GM12878 (cell line): ENCODE measurements around the gene TATDN3. TPM values are rescaled to one million over a fixed set of nuclear protein-coding genes. Genes with fewer than 3 reads are reported as not detected.

Experiments
- ATAC-seq: fragments of 200-7000 bp; cut with Tn5 transposase; 3 replicates; pipeline ENCODE4 v1.9.1; 2020; ENCODE audit warnings: mild to moderate bottlenecking, moderate library complexity
- BruUV-seq: library from RNA; stranded (reverse); fragments of 400-500 nt; replicated peaks from 2 replicates; lab custom pipeline; 2021; lab: Mats Ljungman, UMichigan
- CTCF ChIA-PET: fragments of 300-600 bp; sonication (Branson Sonifier 250); formaldehyde crosslinking; extraction: SDS; loops from one replicate; lab custom pipeline; 2021; ENCODE audit warnings: inconsistent platforms; lab: Yijun Ruan, JAX
- POLR2A ChIA-PET: fragments of 350-600 bp; formaldehyde crosslinking; extraction: SDS; loops from one replicate; lab custom pipeline; 2021; ENCODE audit warnings: inconsistent platforms; lab: Charles Lee
- RAD21 ChIA-PET: fragments of 300-600 bp; sonication (Branson Sonifier 250); formaldehyde crosslinking; loops from one replicate; lab custom pipeline; 2023; ENCODE audit warnings: antibody characterized with exemption; ENCODE audit not compliant: unreplicated experiment; lab: Charles Lee
- SMC1A ChIA-PET: fragments of 300-600 bp; sonication (Branson Sonifier 250); formaldehyde crosslinking; loops from one replicate; lab custom pipeline; 2023; ENCODE audit not compliant: unreplicated experiment, uncharacterized antibody; lab: Charles Lee
- DNase-seq: peaks from one replicate; pipeline ENCODE4 v3.0.0-alpha.2; 2011; ENCODE audit warnings: low read depth, low spot score
- FAIRE-seq: peaks from 3 replicates; lab custom pipeline; 2011; peaks lifted over from hg19 to GRCh38; lab: Jason Lieb, UNC
- H2AFZ ChIP-seq: 2 replicates; pipeline ENCODE4 v1.6.0; 2011; ENCODE audit warnings: low read depth, low read length, control low read depth; ENCODE audit not compliant: control insufficient read depth
- H3K27ac ChIP-seq: 2 replicates; pipeline ENCODE4 v1.5.1; 2011; ENCODE audit warnings: control low read depth; ENCODE audit not compliant: control insufficient read depth, insufficient read depth
- H3K27me3 ChIP-seq, 2 experiments: replicated peaks in 1 of 2; 2 replicates each; pipeline versions ENCODE4 v1.6.0 to v1.6.1; 2011; ENCODE audit warnings: low read length in 1 of 2; ENCODE audit not compliant: control insufficient read depth in 2 of 2, insufficient read depth in 2 of 2
- H3K36me3 ChIP-seq, 2 experiments: 2 replicates each; pipeline ENCODE4 v1.5.1; 2011; ENCODE audit warnings: low read length in 1 of 2; ENCODE audit not compliant: control insufficient read depth in 2 of 2, insufficient read depth in 2 of 2
- H3K4me1 ChIP-seq: 2 replicates; pipeline ENCODE4 v1.6.1; 2011; ENCODE audit warnings: mild to moderate bottlenecking, low read length, moderate library complexity, mixed read lengths; ENCODE audit not compliant: control insufficient read depth, insufficient read depth
- H3K4me2 ChIP-seq: 2 replicates; pipeline ENCODE4 v1.6.0; 2011; ENCODE audit warnings: control low read depth; ENCODE audit not compliant: control insufficient read depth, insufficient read depth
- H3K4me3 ChIP-seq: fragments of 200-600 bp; sonication (generic); 2 replicates; pipeline ENCODE4 v1.5.1; 2016
- H3K79me2 ChIP-seq: 2 replicates; pipeline ENCODE4 v1.6.0; 2011; ENCODE audit warnings: low read length; ENCODE audit not compliant: control insufficient read depth, insufficient read depth
- H3K9ac ChIP-seq: 2 replicates; pipeline ENCODE4 v1.8.0; 2011; ENCODE audit warnings: low read length, control low read depth, mixed read lengths; ENCODE audit not compliant: control insufficient read depth, insufficient read depth
- H3K9me3 ChIP-seq: replicated peaks from 3 replicates; pipeline ENCODE4 v1.5.1; 2011; ENCODE audit warnings: mild to moderate bottlenecking, low read length; ENCODE audit not compliant: control insufficient read depth, insufficient read depth
- H4K20me1 ChIP-seq: 2 replicates; pipeline ENCODE4 v1.6.0; 2011; ENCODE audit not compliant: control insufficient read depth, insufficient read depth
- BACH1 ChIP-seq: fragments of 450-650 bp; IDR thresholded peaks from 2 replicates; pipeline ENCODE4 v1.6.1; 2017; ENCODE audit warnings: mild to moderate bottlenecking, borderline replicate concordance
- BHLHE40 ChIP-seq, 2 experiments: fragments of 450-650 bp in 1 of 2; IDR thresholded peaks; 2 replicates each; pipeline ENCODE4 v1.6.1; 2011 to 2017; ENCODE audit warnings: low read depth in 2 of 2, borderline replicate concordance in 1 of 2, improper control_type of control experiment in 1 of 2, low read length in 1 of 2, mild to moderate bottlenecking in 1 of 2
- CHD2 ChIP-seq: IDR thresholded peaks from 2 replicates; pipeline ENCODE4 v1.6.1; 2011; ENCODE audit warnings: low read depth, low read length, improper control_type of control experiment, borderline replicate concordance
- GATAD2B ChIP-seq: fragments of 450-650 bp; conservative IDR thresholded peaks from 2 replicates; pipeline ENCODE4 v1.6.1; 2017; ENCODE audit warnings: low read depth, mild to moderate bottlenecking, moderate library complexity
- HCFC1 ChIP-seq: fragments of 150-350 bp; IDR thresholded peaks from 2 replicates; pipeline ENCODE4 v1.6.1; 2014; ENCODE audit warnings: low read length
- HDAC2 ChIP-seq: fragments of 200-600 bp; sonication (generic); IDR thresholded peaks from 2 replicates; pipeline ENCODE4 v1.6.1; 2017
- HDAC6 ChIP-seq: fragments of 200-600 bp; sonication (generic); IDR thresholded peaks from one replicate; pipeline ENCODE4 v1.8.0; 2017; ENCODE audit warnings: antibody characterized with exemption; ENCODE audit not compliant: unreplicated experiment
- IKZF1 ChIP-seq: fragments of 450-650 bp; conservative IDR thresholded peaks from 2 replicates; pipeline ENCODE4 v1.6.1; 2017; ENCODE audit warnings: antibody characterized with exemption, mild to moderate bottlenecking
- IRF4 ChIP-seq: IDR thresholded peaks from 2 replicates; pipeline ENCODE4 v1.6.1; 2011; ENCODE audit warnings: low read depth, low read length
- NR2C2 ChIP-seq: IDR thresholded peaks from 2 replicates; pipeline ENCODE4 v1.6.1; 2011; ENCODE audit warnings: borderline replicate concordance, low read depth; ENCODE audit not compliant: control insufficient read depth, insufficient read length
- POLR2AphosphoS5 ChIP-seq: IDR thresholded peaks from 2 replicates; pipeline ENCODE4 v1.6.1; 2011; ENCODE audit warnings: mild to moderate bottlenecking, low read length, inconsistent platforms
- RAD51 ChIP-seq: fragments of 450-650 bp; IDR thresholded peaks from 2 replicates; pipeline ENCODE4 v1.6.1; 2016; ENCODE audit warnings: moderate library complexity, mild to moderate bottlenecking, inconsistent platforms
- RELA ChIP-seq: fragments of 450-650 bp; IDR thresholded peaks from 2 replicates; pipeline ENCODE4 v1.8.0; 2014; ENCODE audit warnings: borderline replicate concordance; ENCODE audit not compliant: partially characterized antibody
- TCF7 ChIP-seq: IDR thresholded peaks from 2 replicates; pipeline ENCODE4 v1.6.1; 2014; ENCODE audit warnings: antibody characterized with exemption, borderline replicate concordance
- WGBS: methylation state at CpG from one replicate; pipeline ENCODE4 v1.1.6; 2016; ENCODE audit warnings: low lambda C conversion rate; ENCODE audit not compliant: insufficient replicate concordance, insufficient coverage; ENCODE audit errors: missing lambda C conversion rate; 5-methylcytosine and 5-hydroxymethylcytosine counted together
- in situ Hi-C: fragments of 300-500 bp; cut with MboI; formaldehyde crosslinking; loops from 9 replicates; pipeline ENCODE4 v1.14.3; 2018; ENCODE audit warnings: mixed read lengths
- intact Hi-C: fragments of 100-400 bp; cut with micrococcal nuclease; formaldehyde crosslinking; loops from one replicate; pipeline ENCODE4 v1.14.2; 2022; ENCODE audit not compliant: unreplicated experiment
- polyA plus RNA-seq, 11 experiments: library from polyadenylated mRNA; depleted of rRNA in 4 of 11; unstranded in 6 of 11; stranded (reverse) in 5 of 11; fragments of >200 nt; fragmentation: Nextera tagmentation in 4 of 11; fragmentation: Illumina TruSeq in 1 of 11; extraction: Ambion mirVana in 4 of 11; extraction: Trizol in 1 of 11; gene quantifications; 1 replicate in 1 of 11; 2 replicates in 10 of 11; pipeline versions ENCODE4 v1.2.1 to v1.2.3, GENCODE V29; 2011 to 2016; ENCODE audit warnings: inconsistent platforms in 2 of 11, missing spikeins in 2 of 11, low read depth in 1 of 11
- total RNA-seq, 4 experiments: library from RNA; depleted of rRNA in 3 of 4; stranded (reverse); fragments of >200 nt in 3 of 4; fragmentation: Illumina TruSeq in 1 of 4; extraction: Trizol in 1 of 4; gene quantifications; 2 replicates each; pipeline versions ENCODE4 v1.2.1 to v1.2.3, GENCODE V29; 2013 to 2021
- TF ChIP-seq, protein P1 (sequence below): IDR thresholded peaks from 2 replicates; pipeline ENCODE4 v1.6.1; 2011; ENCODE audit warnings: low read depth, low read length, improper control_type of control experiment, borderline replicate concordance
- TF ChIP-seq, protein P2 (sequence below), 3 experiments: IDR thresholded peaks in 2 of 3; conservative IDR thresholded peaks in 1 of 3; 2 replicates each; pipeline ENCODE4 v1.5.1; 2011; ENCODE audit warnings: low read depth in 3 of 3, low read length in 3 of 3, mild to moderate bottlenecking in 3 of 3, control low read depth in 2 of 3, moderate library complexity in 2 of 3, inconsistent platforms in 1 of 3, mixed read lengths in 1 of 3; ENCODE audit not compliant: control insufficient read depth in 2 of 3, insufficient read depth in 1 of 3; ENCODE audit errors: extremely low read depth in 1 of 3

The TATDN3 gene
- total and polyA plus RNA-seq, 10 of the 15 experiments (the other 5 are each of a cell fraction or from before 2014, with no cell fraction given): 15.5 to 40.0 (median 22.7) TPM

DNA sequence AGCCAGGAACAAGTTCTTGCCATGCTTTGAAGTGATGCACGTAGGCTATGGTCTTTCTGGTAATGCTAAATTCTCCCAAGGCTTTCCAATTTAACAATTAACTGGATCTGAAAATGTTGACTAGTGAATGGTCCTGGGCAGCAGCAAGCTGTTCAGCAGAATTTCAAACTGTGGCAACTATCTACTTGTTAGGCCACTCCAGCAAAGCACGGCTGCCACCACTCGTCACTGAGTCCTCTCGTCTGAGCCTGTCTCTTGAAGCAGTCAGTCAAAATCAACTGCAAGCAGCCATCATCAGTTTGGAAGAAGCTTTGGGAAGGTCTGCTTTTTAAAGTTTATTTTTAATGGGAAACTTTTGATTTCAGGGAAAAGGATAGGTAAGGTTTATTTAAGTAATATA, 72.5 kb downstream of the TATDN3 start:
- DNase-seq (no peak), ATAC-seq (no peak), FAIRE-seq (peak; percentile 44)
- H3K9ac ChIP-seq: no peak overlapping the region
- intact Hi-C loops: loop anchor here (5.0 to 10.0 kb wide), 2 partner anchors 93 to 259 kb away; partner anchors contain the start of gene ATF3
- H2AFZ ChIP-seq: no peak overlapping the region
- CTCF ChIA-PET: interaction anchor here (1.1 to 2.3 kb wide), 2 partner anchors 49 to 65 kb away, joined by 3 to 6 read pairs; no protein-coding TSS in a partner anchor
- POLR2A ChIA-PET: interaction anchor here (0.7 to 1.3 kb wide), 7 partner anchors 11 to 122 kb away, joined by 3 to 7 read pairs (median 3); no protein-coding TSS in a partner anchor
- H3K27ac ChIP-seq: no peak overlapping the region
- H3K36me3 ChIP-seq: peaks cover 0 to 4% of the 10 kb centered on the region in 2 experiments; a peak in 3 of 4 replicates
- no peak overlapping the region for H3K4me3 ChIP-seq
- in situ Hi-C loops: no loop called here
- SMC1A ChIA-PET: interaction anchor here (0.8 to 6.0 kb wide), 16 partner anchors 8 to 197 kb away, joined by 3 to 35 read pairs (median 3); no protein-coding TSS in a partner anchor
- 99% methylated on average over 4 of the region's 4 CpGs for WGBS
- peaks cover 47% of the 10 kb centered on the region for H3K79me2 ChIP-seq
- H4K20me1 ChIP-seq: no peaks in the 10 kb centered on the region
- BruUV-seq: no TSS peak
- no peaks in the 10 kb centered on the region for H3K4me1 ChIP-seq
- RAD21 ChIA-PET: interaction anchor here (0.9 to 2.5 kb wide), 3 partner anchors 49 to 110 kb away, joined by 3 to 9 read pairs (median 3); no protein-coding TSS in a partner anchor
- no peaks in the 10 kb centered on the region for H3K27me3 ChIP-seq
- H3K9me3 ChIP-seq: no peaks in the 10 kb centered on the region; the same call in 2 of the 3 replicates
- no peak for TF ChIP-seq BACH1
- TF ChIP-seq POLR2AphosphoS5: no peak
- TF ChIP-seq NR2C2: no peak
- no peak for TF ChIP-seq HDAC2
- no peak for TF ChIP-seq HDAC6
- TF ChIP-seq RELA: no peak
- no peak for TF ChIP-seq TCF7
- no peak for TF ChIP-seq IRF4
- no peak for TF ChIP-seq CHD2
- TF ChIP-seq IKZF1: no peak
- TF ChIP-seq RAD51: no peak
- no peak for TF ChIP-seq HCFC1
- TF ChIP-seq GATAD2B: no peak
- TF ChIP-seq, protein P1, sequence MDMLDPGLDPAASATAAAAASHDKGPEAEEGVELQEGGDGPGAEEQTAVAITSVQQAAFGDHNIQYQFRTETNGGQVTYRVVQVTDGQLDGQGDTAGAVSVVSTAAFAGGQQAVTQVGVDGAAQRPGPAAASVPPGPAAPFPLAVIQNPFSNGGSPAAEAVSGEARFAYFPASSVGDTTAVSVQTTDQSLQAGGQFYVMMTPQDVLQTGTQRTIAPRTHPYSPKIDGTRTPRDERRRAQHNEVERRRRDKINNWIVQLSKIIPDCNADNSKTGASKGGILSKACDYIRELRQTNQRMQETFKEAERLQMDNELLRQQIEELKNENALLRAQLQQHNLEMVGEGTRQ: no peak
- TF ChIP-seq, protein P2, sequence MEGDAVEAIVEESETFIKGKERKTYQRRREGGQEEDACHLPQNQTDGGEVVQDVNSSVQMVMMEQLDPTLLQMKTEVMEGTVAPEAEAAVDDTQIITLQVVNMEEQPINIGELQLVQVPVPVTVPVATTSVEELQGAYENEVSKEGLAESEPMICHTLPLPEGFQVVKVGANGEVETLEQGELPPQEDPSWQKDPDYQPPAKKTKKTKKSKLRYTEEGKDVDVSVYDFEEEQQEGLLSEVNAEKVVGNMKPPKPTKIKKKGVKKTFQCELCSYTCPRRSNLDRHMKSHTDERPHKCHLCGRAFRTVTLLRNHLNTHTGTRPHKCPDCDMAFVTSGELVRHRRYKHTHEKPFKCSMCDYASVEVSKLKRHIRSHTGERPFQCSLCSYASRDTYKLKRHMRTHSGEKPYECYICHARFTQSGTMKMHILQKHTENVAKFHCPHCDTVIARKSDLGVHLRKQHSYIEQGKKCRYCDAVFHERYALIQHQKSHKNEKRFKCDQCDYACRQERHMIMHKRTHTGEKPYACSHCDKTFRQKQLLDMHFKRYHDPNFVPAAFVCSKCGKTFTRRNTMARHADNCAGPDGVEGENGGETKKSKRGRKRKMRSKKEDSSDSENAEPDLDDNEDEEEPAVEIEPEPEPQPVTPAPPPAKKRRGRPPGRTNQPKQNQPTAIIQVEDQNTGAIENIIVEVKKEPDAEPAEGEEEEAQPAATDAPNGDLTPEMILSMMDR (IDR thresholded peaks at IDR 0.05 in 2 of 3, conservative IDR thresholded peaks at IDR 0.05 in 1 of 3; ENCODE audit: control insufficient read depth in 2 of 3, extremely low read depth in 1 of 3, insufficient read depth in 1 of 3, low read depth in 3 of 3, low read length in 3 of 3): no peak
- no peak for TF ChIP-seq BHLHE40 (IDR thresholded peaks at IDR 0.05; ENCODE audit: borderline replicate concordance in 1 of 2, low read depth in 2 of 2, low read length in 1 of 2)
- H3K4me2 ChIP-seq: 0 out of 2 replicates have a peak overlapping the region, but pooled peaks have one; percentile 46
